Measurements from ENCODE around the gene SORCS2. TPM values are rescaled to one million over a fixed set of nuclear protein-coding genes. Genes with fewer than 3 reads are reported as not detected.

Gene SORCS2
- total RNA-seq, 1 donor from 2014 or later = 7.2 TPM

DNA sequence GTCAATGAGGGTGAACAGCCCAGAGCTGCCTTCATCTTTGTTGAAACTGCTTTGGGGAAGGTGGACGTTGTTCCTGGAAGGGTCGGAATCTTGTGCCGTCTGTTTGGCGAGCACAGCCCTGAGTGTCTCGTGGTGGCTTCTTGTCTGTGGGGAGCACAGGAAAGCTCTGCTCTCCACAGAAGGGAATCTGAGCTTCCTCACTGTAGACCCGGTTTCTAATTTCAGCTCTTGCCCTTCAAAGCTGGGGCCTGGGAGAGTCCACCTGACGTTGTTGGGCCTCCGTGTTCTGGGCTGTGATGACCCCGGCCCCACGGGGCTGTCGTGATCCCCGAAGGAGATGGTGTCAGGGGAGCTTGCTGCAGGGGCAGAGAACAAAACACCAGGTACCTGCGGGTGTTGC is 47.5 kb downstream of the SORCS2 start:
- H3K27me3 ChIP-seq = no peaks in the 10 kb centered on the region
- no peaks in the 10 kb centered on the region for H3K9me3 ChIP-seq
- TF ChIP-seq, protein P1, sequence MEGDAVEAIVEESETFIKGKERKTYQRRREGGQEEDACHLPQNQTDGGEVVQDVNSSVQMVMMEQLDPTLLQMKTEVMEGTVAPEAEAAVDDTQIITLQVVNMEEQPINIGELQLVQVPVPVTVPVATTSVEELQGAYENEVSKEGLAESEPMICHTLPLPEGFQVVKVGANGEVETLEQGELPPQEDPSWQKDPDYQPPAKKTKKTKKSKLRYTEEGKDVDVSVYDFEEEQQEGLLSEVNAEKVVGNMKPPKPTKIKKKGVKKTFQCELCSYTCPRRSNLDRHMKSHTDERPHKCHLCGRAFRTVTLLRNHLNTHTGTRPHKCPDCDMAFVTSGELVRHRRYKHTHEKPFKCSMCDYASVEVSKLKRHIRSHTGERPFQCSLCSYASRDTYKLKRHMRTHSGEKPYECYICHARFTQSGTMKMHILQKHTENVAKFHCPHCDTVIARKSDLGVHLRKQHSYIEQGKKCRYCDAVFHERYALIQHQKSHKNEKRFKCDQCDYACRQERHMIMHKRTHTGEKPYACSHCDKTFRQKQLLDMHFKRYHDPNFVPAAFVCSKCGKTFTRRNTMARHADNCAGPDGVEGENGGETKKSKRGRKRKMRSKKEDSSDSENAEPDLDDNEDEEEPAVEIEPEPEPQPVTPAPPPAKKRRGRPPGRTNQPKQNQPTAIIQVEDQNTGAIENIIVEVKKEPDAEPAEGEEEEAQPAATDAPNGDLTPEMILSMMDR (IDR thresholded peaks at IDR 0.05) = no peak
- ATAC-seq = no peak
- H3K4me1 ChIP-seq = no peaks in the 10 kb centered on the region
- DNase-seq = no peak
- intact Hi-C loops (cut with DNase I) = no loop called here
- H3K36me3 ChIP-seq = no peaks in the 10 kb centered on the region
- H3K4me3 ChIP-seq = no peak overlapping the region
- H3K27ac ChIP-seq = no peak overlapping the region

DNA sequence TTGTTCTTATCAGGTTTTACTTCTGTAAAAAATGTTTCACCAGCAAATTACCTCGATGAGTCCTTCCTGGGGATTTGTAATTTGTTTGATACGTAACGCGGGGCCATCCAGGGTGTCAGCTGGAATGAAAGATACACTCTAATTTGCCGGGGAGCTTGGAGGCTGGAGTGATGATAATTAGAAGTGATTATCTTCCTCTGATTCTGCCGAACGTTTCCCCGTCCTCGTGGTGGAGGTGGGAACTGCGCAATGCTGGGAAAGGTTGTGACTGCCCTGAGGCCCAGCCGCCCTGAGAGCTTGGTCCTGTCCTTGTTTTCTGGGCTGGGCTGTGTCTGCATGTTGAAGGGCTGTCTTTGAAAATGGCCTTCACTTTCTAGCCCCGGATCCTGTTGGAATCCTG is 48.0 kb downstream of the SORCS2 start:
- no peaks in the 10 kb centered on the region for H3K36me3 ChIP-seq
- H3K9me3 ChIP-seq = no peaks in the 10 kb centered on the region
- no peaks in the 10 kb centered on the region for H3K4me1 ChIP-seq
- no peak overlapping the region for H3K27ac ChIP-seq
- TF ChIP-seq, protein P1 (IDR thresholded peaks at IDR 0.05) = no peak
- H3K27me3 ChIP-seq = no peaks in the 10 kb centered on the region
- intact Hi-C loops (cut with DNase I) = no loop called here
- DNase-seq = no peak
- ATAC-seq = no peak
- H3K4me3 ChIP-seq = no peak overlapping the region

DNA sequence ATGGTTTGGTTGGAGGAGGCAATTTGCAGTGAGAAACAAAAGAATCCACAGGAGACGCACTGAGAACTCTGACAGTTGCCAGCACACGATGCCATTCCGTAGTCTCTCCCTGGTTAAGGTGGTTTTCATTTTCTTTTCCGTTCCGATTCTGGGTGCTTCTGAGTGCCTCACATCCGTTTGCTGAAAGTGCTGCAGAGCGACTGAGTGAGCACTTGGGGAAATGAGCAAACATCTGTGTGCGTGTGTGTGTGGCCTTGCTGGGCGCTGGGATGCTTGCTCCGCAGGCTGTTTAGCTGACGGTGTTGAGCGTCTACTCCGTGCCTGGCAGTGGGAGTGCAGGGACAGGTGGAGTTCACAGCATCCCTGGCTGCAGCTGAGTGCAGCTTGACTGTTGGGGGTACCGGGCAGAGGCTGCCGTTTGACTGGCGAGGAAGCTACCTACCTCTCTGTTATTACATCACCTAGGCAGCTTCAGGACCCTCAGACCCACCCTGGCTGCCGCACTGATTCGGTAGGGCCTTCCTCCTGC is 49.3 kb downstream of the SORCS2 start:
- intact Hi-C loops (cut with DNase I) = no loop called here
- Histone ChIP-seq H3K27me3 (no peaks in the 10 kb centered on the region), H3K4me1 (no peaks in the 10 kb centered on the region), H3K36me3 (no peaks in the 10 kb centered on the region), H3K27ac (no peak overlapping the region), H3K4me3 (no peak overlapping the region), H3K9me3 (no peaks in the 10 kb centered on the region)
- DNase-seq (no peak), ATAC-seq (no peak)
- TF ChIP-seq, protein P1 (IDR thresholded peaks at IDR 0.05) = no peak

- Histone ChIP-seq H3K27ac (no peak overlapping the region), H3K9me3 (no peaks in the 10 kb centered on the region), H3K4me3 (no peak overlapping the region), H3K27me3 (no peaks in the 10 kb centered on the region), H3K4me1 (no peaks in the 10 kb centered on the region), H3K36me3 (no peaks in the 10 kb centered on the region)
- DNase-seq (no peak), ATAC-seq (no peak)
- intact Hi-C loops (cut with DNase I) = no loop called here
- TF ChIP-seq, protein P1 (IDR thresholded peaks at IDR 0.05) = no peak
These were observed 50.4 kb downstream of the SORCS2 start for GRCh38 chr4:7242766-7243165.

- DNase-seq = no peak
- no peak for ATAC-seq
- Histone ChIP-seq H3K9me3 (no peaks in the 10 kb centered on the region), H3K36me3 (no peaks in the 10 kb centered on the region), H3K27ac (no peak overlapping the region), H3K27me3 (no peaks in the 10 kb centered on the region), H3K4me3 (no peak overlapping the region), H3K4me1 (no peaks in the 10 kb centered on the region)
- TF ChIP-seq, protein P1 (IDR thresholded peaks at IDR 0.05) = no peak
- intact Hi-C loops (cut with DNase I) = no loop called here
These were observed 51.4 kb downstream of the SORCS2 start for GRCh38 chr4:7243609-7244330.
